H1 (cell line): ENCODE measurements around the gene PUS7L. TPM values are rescaled to one million over a fixed set of nuclear protein-coding genes. Genes with fewer than 3 reads are reported as not detected.
"Not testable (repeated sequence)": the region's sequence is repeated elsewhere in the genome, so short reads cannot be mapped to it uniquely, and the experiment has no call there.

Experiments used
- CTCF ChIA-PET: fragments of 300-600 bp; sonication (Branson Sonifier 250); formaldehyde crosslinking; loops from one replicate; lab custom pipeline; 2021; ENCODE audit not compliant: partially characterized antibody; lab: Charles Lee
- POLR2A ChIA-PET: fragments of 300-600 bp; sonication (Branson Sonifier 250); formaldehyde crosslinking; loops from one replicate; lab custom pipeline; 2021; ENCODE audit warnings: inconsistent platforms; ENCODE audit not compliant: partially characterized antibody; lab: Charles Lee
- DNase-seq, 2 experiments: peaks; one replicate each; pipeline versions ENCODE4 v3.0.0 to v3.0.0-alpha.2; 2010 to 2022; ENCODE audit warnings: low spot score in 2 of 2, low read depth in 1 of 2, mixed read lengths in 1 of 2
- FAIRE-seq: peaks from 2 replicates; lab custom pipeline; 2011; peaks lifted over from hg19 to GRCh38; lab: Jason Lieb, UNC
- H2AFZ ChIP-seq: 2 replicates; pipeline ENCODE4 v1.8.1; 2012; ENCODE audit warnings: low read length, inconsistent platforms
- H2AK5ac ChIP-seq: 2 replicates; pipeline ENCODE4 v1.6.1; 2013; ENCODE audit warnings: low read depth, low read length
- H2BK120ac ChIP-seq: replicated peaks from 2 replicates; pipeline ENCODE3; 2013; ENCODE audit warnings: low read depth, low read length, inconsistent platforms
- H2BK12ac ChIP-seq: 2 replicates; pipeline ENCODE4 v1.6.1; 2013; ENCODE audit warnings: low read depth, low read length
- H2BK15ac ChIP-seq: 2 replicates; pipeline ENCODE4 v1.6.1; 2013; ENCODE audit warnings: low read length
- H2BK20ac ChIP-seq: 2 replicates; pipeline ENCODE4 v1.6.1; 2013; ENCODE audit warnings: low read length
- H2BK5ac ChIP-seq: 2 replicates; pipeline ENCODE4 v1.6.1; 2013; ENCODE audit warnings: low read depth, low read length
- H3K14ac ChIP-seq: 2 replicates; pipeline ENCODE4 v1.6.1; 2013; ENCODE audit warnings: inconsistent platforms; ENCODE audit not compliant: insufficient read length
- H3K18ac ChIP-seq: 2 replicates; pipeline ENCODE4 v1.6.1; 2013; ENCODE audit warnings: low read length; ENCODE audit errors: extremely low read depth
- H3K23ac ChIP-seq: 2 replicates; pipeline ENCODE4 v1.6.1; 2013; ENCODE audit warnings: inconsistent platforms; ENCODE audit not compliant: insufficient read length
- H3K23me2 ChIP-seq: 2 replicates; pipeline ENCODE4 v1.6.1; 2013; ENCODE audit warnings: low read depth, low read length
- H3K27ac ChIP-seq: 2 replicates; pipeline ENCODE4 v1.6.1; 2011; ENCODE audit warnings: low read depth, low read length, inconsistent platforms
- H3K27me3 ChIP-seq, 4 experiments: replicated peaks in 1 of 4; 1 replicate in 1 of 4; 2 replicates in 3 of 4; pipeline versions ENCODE4 v1.6.1 to v1.8.1; 2011 to 2013; ENCODE audit warnings: low read length in 3 of 4, mild to moderate bottlenecking in 3 of 4, inconsistent platforms in 2 of 4, mixed read lengths in 2 of 4, moderate library complexity in 1 of 4; ENCODE audit not compliant: control insufficient read depth in 3 of 4, insufficient read depth in 3 of 4; ENCODE audit errors: extremely low read depth in 1 of 4
- H3K36me3 ChIP-seq, 4 experiments: 2 replicates each; pipeline versions ENCODE4 v1.6.1 to v1.8.1; 2011 to 2013; ENCODE audit warnings: mild to moderate bottlenecking in 4 of 4, low read length in 3 of 4, moderate library complexity in 2 of 4, control low read depth in 1 of 4, inconsistent platforms in 1 of 4; ENCODE audit not compliant: insufficient read depth in 4 of 4, control insufficient read depth in 2 of 4
- H3K4ac ChIP-seq: replicated peaks from 2 replicates; pipeline ENCODE3; 2013; ENCODE audit warnings: low read length, low read depth, mixed read lengths, inconsistent platforms; ENCODE audit not compliant: insufficient read length
- H3K4me1 ChIP-seq, 4 experiments: replicated peaks in 1 of 4; 1 replicate in 1 of 4; 2 replicates in 3 of 4; pipeline versions ENCODE4 v1.6.1 to v1.8.1; 2011 to 2013; ENCODE audit warnings: low read length in 3 of 4, inconsistent platforms in 2 of 4, mixed read lengths in 1 of 4; ENCODE audit not compliant: insufficient read depth in 4 of 4, control insufficient read depth in 3 of 4
- H3K4me2 ChIP-seq, 2 experiments: 2 replicates each; pipeline versions ENCODE4 v1.6.1 to v1.8.1; 2011 to 2013; ENCODE audit warnings: low read depth in 2 of 2, low read length in 2 of 2, control low read depth in 1 of 2, inconsistent platforms in 1 of 2, mild to moderate bottlenecking in 1 of 2; ENCODE audit not compliant: insufficient read depth in 1 of 2
- H3K4me3 ChIP-seq, 4 experiments: fragments of 200-600, 300-600 bp in 1 of 4; sonication (generic), shearing (Covaris generic), sonication (Bioruptor Twin) in 1 of 4; 2 replicates each; pipeline versions ENCODE4 v1.5.1 to v1.8.1; 2011 to 2016; ENCODE audit warnings: low read length in 4 of 4, low read depth in 3 of 4, control low read depth in 2 of 4, inconsistent platforms in 2 of 4, mild to moderate bottlenecking in 2 of 4, mixed read lengths in 1 of 4, moderate library complexity in 1 of 4; ENCODE audit not compliant: insufficient read depth in 2 of 4; ENCODE audit errors: extremely low read depth in 1 of 4
- H3K56ac ChIP-seq: replicated peaks from 2 replicates; pipeline ENCODE3; 2013; ENCODE audit warnings: low read depth, mild to moderate bottlenecking, mixed read lengths, low read length, inconsistent platforms; ENCODE audit not compliant: insufficient read length
- H3K79me1 ChIP-seq: 2 replicates; pipeline ENCODE4 v1.6.1; 2013; ENCODE audit warnings: low read depth, low read length, control low read depth
- H3K79me2 ChIP-seq, 2 experiments: 2 replicates each; pipeline versions ENCODE4 v1.6.1 to v1.8.1; 2012 to 2013; ENCODE audit warnings: low read length in 2 of 2, mild to moderate bottlenecking in 2 of 2, inconsistent platforms in 1 of 2; ENCODE audit not compliant: insufficient read depth in 2 of 2, control insufficient read depth in 1 of 2
- H3K9ac ChIP-seq, 4 experiments: replicated peaks in 1 of 4; 1 replicate in 1 of 4; 2 replicates in 3 of 4; pipeline versions ENCODE4 v1.6.1 to v1.8.1; 2011 to 2013; ENCODE audit warnings: low read depth in 3 of 4, low read length in 3 of 4, control low read depth in 2 of 4, mild to moderate bottlenecking in 2 of 4, moderate library complexity in 2 of 4, inconsistent platforms in 1 of 4; ENCODE audit errors: extremely low read depth in 1 of 4
- H3K9me3 ChIP-seq, 2 experiments: 2 replicates each; pipeline versions ENCODE4 v1.6.1 to v1.8.1; 2012 to 2013; ENCODE audit warnings: mild to moderate bottlenecking in 2 of 2, moderate library complexity in 2 of 2, control low read depth in 1 of 2, inconsistent platforms in 1 of 2, low read depth in 1 of 2, low read length in 1 of 2, mixed read lengths in 1 of 2; ENCODE audit not compliant: insufficient read depth in 2 of 2
- H4K20me1 ChIP-seq, 2 experiments: replicated peaks in 1 of 2; 2 replicates each; pipeline versions ENCODE3 to v1.8.1; 2011 to 2013; ENCODE audit warnings: inconsistent platforms in 2 of 2, low read length in 2 of 2, mild to moderate bottlenecking in 1 of 2; ENCODE audit not compliant: insufficient read depth in 2 of 2, control insufficient read depth in 1 of 2
- H4K5ac ChIP-seq: 2 replicates; pipeline ENCODE4 v1.6.1; 2013; ENCODE audit warnings: low read length, low read depth, mixed read lengths, inconsistent platforms; ENCODE audit not compliant: insufficient read length
- H4K8ac ChIP-seq: 2 replicates; pipeline ENCODE4 v1.8.0; 2013; ENCODE audit warnings: mild to moderate bottlenecking, moderate library complexity, low read length, inconsistent platforms; ENCODE audit not compliant: insufficient read depth; ENCODE audit errors: extremely low read depth
- H4K91ac ChIP-seq: replicated peaks from 2 replicates; pipeline ENCODE3; 2013; ENCODE audit warnings: low read length, mixed read lengths, inconsistent platforms; ENCODE audit not compliant: insufficient read length
- WGBS, 2 experiments: shearing (Covaris generic) in 1 of 2; methylation state at CpG; one replicate each; pipeline versions ENCODE4 v1.1.6 to v1.1.7; 2013 to 2015; ENCODE audit warnings: low lambda C conversion rate in 2 of 2, mixed read lengths in 2 of 2, inconsistent platforms in 1 of 2, low coverage in 1 of 2, missing lambda C conversion rate in 1 of 2; ENCODE audit not compliant: insufficient replicate concordance in 2 of 2, insufficient coverage in 1 of 2, insufficient read length in 1 of 2; ENCODE audit errors: extremely low coverage in 1 of 2, missing lambda C conversion rate in 1 of 2; 5-methylcytosine and 5-hydroxymethylcytosine counted together
- polyA plus RNA-seq, 7 experiments: library from polyadenylated mRNA; depleted of rRNA in 3 of 7; stranded (reverse) in 5 of 7; unstranded in 2 of 7; fragments of >200 nt in 5 of 7; fragments of 200-250 nt in 2 of 7; gene quantifications; 1 replicate in 5 of 7; 2 replicates in 1 of 7; 4 replicates in 1 of 7; pipeline versions ENCODE4 v1.2.1 to v1.2.3, GENCODE V29; 2011 to 2013; ENCODE audit warnings: missing spikeins in 2 of 7, mixed read lengths in 2 of 7
- total RNA-seq: library from RNA; stranded (reverse); fragmentation: NEBNext Ultra II Directional; extraction: Animal tissue kit (Norgen Biotek cat#: 25700); gene quantifications from 2 replicates; pipeline ENCODE4 v1.2.1, GENCODE V29; 2021

PUS7L gene
- total and polyA plus RNA-seq, 2 of the 8 experiments (the other 6 are each of a cell fraction or from before 2014, with no cell fraction given), result 3.6 to 26.8 TPM

DNA sequence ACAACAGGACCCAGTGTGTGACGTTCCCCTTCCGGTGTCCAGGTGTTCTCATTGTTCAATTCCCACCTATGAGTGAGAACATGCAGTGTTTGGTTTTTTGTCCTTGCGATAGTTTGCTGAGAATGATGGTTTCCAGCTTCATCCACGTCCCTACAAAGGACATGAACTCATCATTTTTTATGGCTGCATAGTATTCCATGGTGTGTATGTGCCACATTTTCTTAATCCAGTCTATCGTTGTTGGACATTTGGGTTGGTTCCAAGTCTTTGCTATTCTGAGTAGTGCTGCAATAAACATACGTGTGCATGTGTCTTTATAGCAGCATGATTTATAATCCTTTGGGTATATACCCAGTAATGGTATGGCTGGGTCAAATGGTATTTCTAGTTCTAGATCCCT, 7.2 kb downstream of the PUS7L start:
- H4K8ac ChIP-seq, POLR2A ChIA-PET, H2AK5ac ChIP-seq, H2BK15ac ChIP-seq, H3K79me1 ChIP-seq, H3K14ac ChIP-seq, DNase-seq, H3K23ac ChIP-seq, H3K4me3 ChIP-seq, H3K79me2 ChIP-seq, H3K56ac ChIP-seq, H3K27me3 ChIP-seq, H4K5ac ChIP-seq, H2BK12ac ChIP-seq, H4K91ac ChIP-seq, H3K27ac ChIP-seq, FAIRE-seq, H2BK5ac ChIP-seq, H3K23me2 ChIP-seq, H3K4me2 ChIP-seq, H3K18ac ChIP-seq, H3K9ac ChIP-seq, H3K9me3 ChIP-seq, H4K20me1 ChIP-seq, H3K36me3 ChIP-seq, H2BK120ac ChIP-seq, H2BK20ac ChIP-seq, H3K4me1 ChIP-seq, H3K4ac ChIP-seq, CTCF ChIA-PET, H2AFZ ChIP-seq: not testable (repeated sequence)
- WGBS, 2 experiments, result 100% methylated on average over 5 of the region's 6 CpGs; no CpG with 5 or more reads in 1 of the 2 experiments
